Thyroid gland (tissue), 4 donors: Measurements from ENCODE around the gene MFAP3. TPM values are rescaled to one million over a fixed set of nuclear protein-coding genes. Genes with fewer than 3 reads are reported as not detected.
"Not testable (repeated sequence)": the region's sequence is repeated elsewhere in the genome, so short reads cannot be mapped to it uniquely, and the experiment has no call there.

Source experiments
- DNase-seq, 2 donors: peaks; one replicate each; pipeline ENCODE4 v3.0.0-alpha.2; 2019
- H3K27ac ChIP-seq, 3 donors: fragments of 200-600 bp; sonication (generic); 1 replicate in 2 of 3; 2 replicates in 1 of 3; pipeline ENCODE4 v1.5.1; 2016 to 2019; ENCODE audit warnings: mild to moderate bottlenecking in 1 of 3, moderate library complexity in 1 of 3
- H3K27me3 ChIP-seq: fragments of 200-600 bp; sonication (generic); one replicate; pipeline ENCODE4 v1.5.1; 2019
- H3K36me3 ChIP-seq, 2 donors: fragments of 200-600 bp; sonication (generic); one replicate each; pipeline ENCODE4 v1.5.1; 2016 to 2019
- H3K4me1 ChIP-seq, 2 donors: fragments of 200-600 bp; sonication (generic); one replicate each; pipeline ENCODE4 v1.5.1; 2017 to 2019
- H3K4me3 ChIP-seq, 3 donors: fragments of 200-600 bp; sonication (generic); replicated peaks in 1 of 3; 1 replicate in 2 of 3; 2 replicates in 1 of 3; pipeline ENCODE4 v1.5.1; 2016; ENCODE audit warnings: mild to moderate bottlenecking in 1 of 3
- H3K9me3 ChIP-seq: fragments of 200-600 bp; sonication (generic); one replicate; pipeline ENCODE4 v1.5.1; 2017
- POLR2A ChIP-seq, 2 donors: fragments of 450-650 bp; IDR thresholded peaks; one replicate each; pipeline ENCODE4 v1.6.1; 2017; ENCODE audit warnings: antibody characterized with exemption in 2 of 2, mild to moderate bottlenecking in 2 of 2, moderate library complexity in 1 of 2
- WGBS, 2 donors: methylation state at CpG; one replicate each; pipeline ENCODE4 v1.1.5; 2017; 5-methylcytosine and 5-hydroxymethylcytosine counted together
- intact Hi-C: fragments of 100-400 bp; cut with DNase I; formaldehyde crosslinking; loops from one replicate; pipeline ENCODE4 v1.15.1; 2023
- total RNA-seq, 4 donors: library from RNA; depleted of rRNA; stranded (reverse); fragments of >200 nt; gene quantifications; one replicate each; pipeline ENCODE4 v1.2.3, GENCODE V29; 2016
- TF ChIP-seq, protein P1 (sequence below), 6 experiments: fragments of 200-600 bp in 3 of 6; fragments of 450-650 bp in 3 of 6; sonication (generic) in 3 of 6; IDR thresholded peaks; one replicate each; pipeline ENCODE4 v1.5.1; 2016 to 2019; ENCODE audit warnings: antibody characterized with exemption in 6 of 6, mild to moderate bottlenecking in 2 of 6, inconsistent platforms in 1 of 6, moderate library complexity in 1 of 6

Gene MFAP3
- total RNA-seq, 4 donors from 2014 or later = 47.4 to 72.4 (median 59.4) TPM

DNA sequence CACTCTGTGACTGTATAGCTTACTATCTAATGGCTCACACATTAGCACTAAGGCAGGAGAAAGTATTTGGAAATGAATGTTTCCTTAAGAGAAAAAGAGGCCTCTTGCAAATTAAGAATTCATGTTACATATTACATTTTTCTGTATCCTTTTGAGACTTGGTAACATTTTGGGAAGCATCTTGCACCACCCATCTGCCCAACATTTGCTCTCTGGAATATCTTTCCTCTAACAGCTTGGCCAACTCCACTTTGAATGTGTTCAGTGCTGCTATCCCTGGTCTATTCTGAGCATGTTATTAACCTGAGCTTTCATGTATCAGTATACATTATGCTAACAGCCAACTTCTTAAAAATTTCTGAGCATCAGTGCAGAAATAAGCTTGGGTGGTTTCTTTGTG is 27.2 kb downstream of the MFAP3 start:
- no peak for TF ChIP-seq POLR2A (IDR thresholded peaks at IDR 0.05)
- TF ChIP-seq, protein P1, sequence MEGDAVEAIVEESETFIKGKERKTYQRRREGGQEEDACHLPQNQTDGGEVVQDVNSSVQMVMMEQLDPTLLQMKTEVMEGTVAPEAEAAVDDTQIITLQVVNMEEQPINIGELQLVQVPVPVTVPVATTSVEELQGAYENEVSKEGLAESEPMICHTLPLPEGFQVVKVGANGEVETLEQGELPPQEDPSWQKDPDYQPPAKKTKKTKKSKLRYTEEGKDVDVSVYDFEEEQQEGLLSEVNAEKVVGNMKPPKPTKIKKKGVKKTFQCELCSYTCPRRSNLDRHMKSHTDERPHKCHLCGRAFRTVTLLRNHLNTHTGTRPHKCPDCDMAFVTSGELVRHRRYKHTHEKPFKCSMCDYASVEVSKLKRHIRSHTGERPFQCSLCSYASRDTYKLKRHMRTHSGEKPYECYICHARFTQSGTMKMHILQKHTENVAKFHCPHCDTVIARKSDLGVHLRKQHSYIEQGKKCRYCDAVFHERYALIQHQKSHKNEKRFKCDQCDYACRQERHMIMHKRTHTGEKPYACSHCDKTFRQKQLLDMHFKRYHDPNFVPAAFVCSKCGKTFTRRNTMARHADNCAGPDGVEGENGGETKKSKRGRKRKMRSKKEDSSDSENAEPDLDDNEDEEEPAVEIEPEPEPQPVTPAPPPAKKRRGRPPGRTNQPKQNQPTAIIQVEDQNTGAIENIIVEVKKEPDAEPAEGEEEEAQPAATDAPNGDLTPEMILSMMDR (IDR thresholded peaks at IDR 0.05) = no peak
- intact Hi-C loops = no loop called here

DNA sequence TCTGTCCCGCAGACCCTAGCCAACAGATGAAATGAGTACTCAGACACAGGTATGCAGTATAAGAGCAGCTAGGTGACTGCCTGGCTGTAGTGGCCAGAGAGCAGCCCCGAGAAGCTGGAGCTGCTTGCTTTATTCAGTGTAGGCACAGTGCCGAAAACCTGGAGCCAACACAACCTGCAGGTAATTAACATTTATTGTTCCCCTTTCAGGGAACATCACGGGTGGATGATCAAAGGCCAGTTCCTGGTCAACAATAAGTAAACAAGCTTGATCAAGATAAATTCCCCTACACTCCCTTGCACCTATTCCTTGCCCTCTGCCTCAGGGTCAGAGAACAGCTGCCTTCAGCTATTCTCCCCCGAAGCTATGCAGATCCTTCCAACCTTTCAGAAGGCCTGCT is 31.1 kb downstream of the MFAP3 start:
- intact Hi-C loops = loop anchor here (5.0 kb wide), 1 partner anchor 332 kb away; no protein-coding TSS in a partner anchor
- not testable (repeated sequence) for H3K27me3 ChIP-seq, H3K27ac ChIP-seq, H3K4me1 ChIP-seq, H3K36me3 ChIP-seq, H3K4me3 ChIP-seq, DNase-seq, H3K9me3 ChIP-seq
- WGBS, 2 donors = 90 to 96% methylated on average over 5 of the region's 5 CpGs

More for the DNA sequence above, 27.2 kb downstream of the MFAP3 start:
- Histone ChIP-seq H3K27me3 (no peaks in the 10 kb centered on the region), H3K4me3 (no peak overlapping the region), H3K27ac (no peak overlapping the region), H3K4me1 (no peaks in the 10 kb centered on the region), H3K9me3 (no peaks in the 10 kb centered on the region), H3K36me3 (no peaks in the 10 kb centered on the region)
- no peak for DNase-seq

DNA sequence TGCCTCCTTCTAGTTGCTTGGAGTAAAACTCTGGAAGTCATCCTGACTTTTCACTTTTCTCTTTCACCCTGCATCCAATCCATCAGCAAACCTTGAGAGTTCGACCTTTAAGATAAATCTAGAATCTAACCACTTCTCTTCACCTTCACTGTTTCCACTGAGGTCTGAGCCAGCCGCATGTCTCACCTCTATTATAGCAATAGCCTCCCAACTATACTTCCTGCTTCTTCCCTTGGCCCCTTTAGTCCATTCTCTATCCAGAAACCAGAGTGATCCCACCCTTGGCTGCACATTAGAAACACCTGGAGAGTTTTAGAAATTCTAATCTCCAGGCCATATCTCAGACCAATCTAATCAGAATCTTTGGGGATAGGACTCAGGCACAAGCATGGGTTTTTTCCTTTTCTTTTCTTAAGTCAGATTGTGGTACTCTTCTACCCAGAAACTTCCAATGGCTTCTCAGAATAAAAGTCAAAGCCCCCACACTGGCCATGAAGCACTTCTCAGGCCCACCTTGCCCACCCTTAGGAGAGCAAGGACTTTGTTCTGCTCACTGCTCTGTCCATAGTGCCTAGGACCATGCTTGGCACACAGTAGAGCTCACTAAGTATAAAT is 33.1 kb downstream of the MFAP3 start:
- DNase-seq = no peak
- no peaks in the 10 kb centered on the region for H3K9me3 ChIP-seq
- H3K4me1 ChIP-seq = peaks cover 12 to 14% of the 10 kb centered on the region in 2 donors
- H3K4me3 ChIP-seq = no peak overlapping the region
- no peaks in the 10 kb centered on the region for H3K27me3 ChIP-seq
- no peaks in the 10 kb centered on the region for H3K36me3 ChIP-seq
- TF ChIP-seq POLR2A (IDR thresholded peaks at IDR 0.05) = no peak
- TF ChIP-seq, protein P1 (IDR thresholded peaks at IDR 0.05) = no peak
- 68 to 72% methylated on average over 2 of the region's 2 CpGs for WGBS, 2 donors
- intact Hi-C loops = loop anchor here (5.0 kb wide), 1 partner anchor 330 kb away; no protein-coding TSS in a partner anchor
- H3K27ac ChIP-seq = no peak overlapping the region

DNA sequence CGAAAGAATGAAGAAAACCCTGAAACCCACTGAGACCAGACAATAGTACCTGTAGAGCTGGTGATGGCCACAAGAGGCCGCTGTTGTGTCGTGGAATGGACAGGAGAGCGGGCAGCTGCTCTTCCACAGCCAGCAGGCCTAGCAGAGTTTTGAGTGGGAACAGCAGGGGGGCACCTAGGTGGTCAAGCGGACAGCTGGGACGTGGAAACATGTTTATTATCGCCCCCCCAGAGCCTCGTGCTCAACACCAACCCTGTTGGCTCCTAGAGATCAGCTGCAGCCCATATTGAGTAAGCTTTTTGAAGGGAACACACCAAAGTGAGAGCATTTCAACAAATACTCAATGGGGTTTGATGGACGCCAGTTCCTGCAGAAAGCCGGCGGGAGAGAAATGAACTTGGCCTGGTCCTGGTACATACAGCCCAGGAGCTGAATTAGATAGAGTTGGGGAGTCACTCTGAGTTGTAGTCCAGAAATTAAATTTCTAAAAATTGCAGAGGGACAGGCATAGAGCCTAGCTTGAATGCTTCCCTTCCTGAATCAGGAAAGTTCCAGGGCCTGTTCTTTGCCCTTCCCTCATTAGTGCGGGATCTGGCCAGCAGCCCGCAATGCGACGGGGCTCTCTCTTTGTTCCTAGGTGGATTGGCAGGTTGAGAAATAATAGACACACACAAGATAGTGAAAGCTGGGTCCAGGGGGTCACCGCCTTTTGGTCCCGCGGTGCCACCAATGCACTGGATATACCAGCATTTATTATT is 33.8 kb downstream of the MFAP3 start:
- Histone ChIP-seq H3K27ac (no peak overlapping the region), H3K4me3 (no peak overlapping the region), H3K9me3 (no peaks in the 10 kb centered on the region), H3K27me3 (no peaks in the 10 kb centered on the region), H3K4me1 (peaks cover 12 to 21% of the 10 kb centered on the region in 2 donors), H3K36me3 (no peaks in the 10 kb centered on the region)
- WGBS, 2 donors = 37 to 40% methylated on average over 18 of the region's 18 CpGs
- intact Hi-C loops = loop anchor here (5.0 kb wide), 1 partner anchor 330 kb away; no protein-coding TSS in a partner anchor
- TF ChIP-seq, protein P1 (IDR thresholded peaks at IDR 0.05) = peak; percentile 69 to 97 (median 94)
- no peak for TF ChIP-seq POLR2A (IDR thresholded peaks at IDR 0.05)
- DNase-seq = peak; percentile 80 to 88

DNA sequence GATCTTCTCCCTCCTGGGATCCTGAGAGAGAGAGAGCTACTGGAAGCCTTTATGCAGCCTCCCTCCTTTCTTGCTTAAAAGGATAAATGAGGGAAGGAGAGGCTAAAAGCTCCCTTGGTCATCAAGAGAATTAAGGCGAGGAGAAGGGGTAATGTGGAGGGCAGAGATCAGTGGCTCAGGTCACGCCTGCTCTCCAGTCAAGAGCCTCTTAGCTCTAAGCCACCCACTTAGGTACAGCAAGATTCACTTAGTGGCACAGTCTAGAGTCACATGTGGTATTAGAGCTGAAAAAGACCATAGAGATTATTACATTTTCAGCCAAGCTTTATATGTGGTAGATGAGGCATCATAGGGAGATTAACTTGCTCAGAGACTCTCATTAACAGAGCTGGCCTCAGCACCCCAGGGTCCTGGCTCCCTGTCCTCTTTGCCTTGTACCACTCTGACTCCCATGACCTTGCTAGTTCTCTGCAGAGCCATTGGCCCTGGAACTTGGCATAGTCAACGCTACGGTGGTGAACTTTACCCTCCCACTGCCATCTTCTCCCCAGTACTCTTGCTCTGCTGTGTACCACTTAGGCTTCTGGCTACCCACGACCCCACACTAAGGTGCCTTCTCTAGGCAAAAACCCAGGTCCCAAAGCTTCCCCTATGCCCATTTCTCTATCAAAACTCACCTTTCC is 37.6 kb downstream of the MFAP3 start:
- no peak for TF ChIP-seq POLR2A (IDR thresholded peaks at IDR 0.05)
- TF ChIP-seq, protein P1 (IDR thresholded peaks at IDR 0.05) = no peak
- H3K9me3 ChIP-seq = no peaks in the 10 kb centered on the region
- intact Hi-C loops = loop anchor here (5.0 kb wide), 1 partner anchor 101 kb away; no protein-coding TSS in a partner anchor
- 59 to 65% methylated on average over 5 of the region's 5 CpGs for WGBS, 2 donors
- no peak overlapping the region for H3K27ac ChIP-seq
- no peaks in the 10 kb centered on the region for H3K27me3 ChIP-seq
- H3K4me1 ChIP-seq = peaks cover 12 to 31% of the 10 kb centered on the region in 2 donors
- peak; percentile 52 to 64 for DNase-seq
- H3K4me3 ChIP-seq = no peak overlapping the region
- H3K36me3 ChIP-seq = no peaks in the 10 kb centered on the region
